Endothelial cell (in vitro differentiated cells): ENCODE results near the gene OAT. TPM values are rescaled to one million over a fixed set of nuclear protein-coding genes. Genes with fewer than 3 reads are reported as not detected.

Experiments
- DNase-seq: peaks from one replicate; pipeline ENCODE4 v3.0.0; 2021; ENCODE audit warnings: low spot score
- H3K27ac Mint-ChIP-seq: one replicate; pipeline ENCODE4 v1.8.0; 2021; ENCODE audit warnings: mixed read lengths, inconsistent platforms; ENCODE audit not compliant: unreplicated experiment
- H3K27me3 Mint-ChIP-seq: one replicate; pipeline ENCODE4 v1.8.0; 2021; ENCODE audit warnings: mild to moderate bottlenecking, moderate library complexity, mixed read lengths, inconsistent platforms; ENCODE audit not compliant: unreplicated experiment
- H3K36me3 Mint-ChIP-seq: one replicate; pipeline ENCODE4 v1.8.0; 2021; ENCODE audit warnings: mild to moderate bottlenecking, low read depth, mixed read lengths, inconsistent platforms; ENCODE audit not compliant: unreplicated experiment
- H3K4me1 Mint-ChIP-seq: one replicate; pipeline ENCODE4 v1.8.0; 2021; ENCODE audit warnings: mild to moderate bottlenecking, mixed read lengths, inconsistent platforms; ENCODE audit not compliant: unreplicated experiment
- H3K4me3 Mint-ChIP-seq: one replicate; pipeline ENCODE4 v1.8.0; 2021; ENCODE audit warnings: mild to moderate bottlenecking, mixed read lengths, inconsistent platforms; ENCODE audit not compliant: unreplicated experiment
- H3K9me3 Mint-ChIP-seq: one replicate; pipeline ENCODE4 v1.8.0; 2021; ENCODE audit warnings: mixed read lengths, inconsistent platforms; ENCODE audit not compliant: unreplicated experiment
- CTCF ChIP-seq: fragments of 200-600 bp; sonication (generic); IDR thresholded peaks from one replicate; pipeline ENCODE4 v1.5.0; 2021; ENCODE audit warnings: antibody characterized with exemption; ENCODE audit not compliant: unreplicated experiment
- total RNA-seq: library from RNA; stranded (reverse); fragmentation: NEBNext Ultra II Directional; extraction: Animal tissue kit (Norgen Biotek cat#: 25700); gene quantifications from one replicate; pipeline ENCODE4 v1.2.1, GENCODE V29; 2021; ENCODE audit not compliant: unreplicated experiment

OAT gene
- total RNA-seq, 1 donor from 2014 or later: 36.6 TPM

GRCh38 chr10:124364674-124365073 lies 54.0 kb downstream of the OAT start:
- DNase-seq: no peak
- no peaks in the 10 kb centered on the region for H3K36me3 Mint-ChIP-seq
- H3K27ac Mint-ChIP-seq: no peak overlapping the region
- TF ChIP-seq CTCF: no peak
- no peak overlapping the region for H3K4me3 Mint-ChIP-seq
- peaks cover 15% of the 10 kb centered on the region for H3K27me3 Mint-ChIP-seq
- H3K9me3 Mint-ChIP-seq: no peaks in the 10 kb centered on the region
- H3K4me1 Mint-ChIP-seq: peaks cover under 1% of the 10 kb centered on the region

GRCh38 chr10:124362568-124362967 lies 56.2 kb downstream of the OAT start:
- no peak for TF ChIP-seq CTCF
- Mint-ChIP-seq H3K4me1 (no peaks in the 10 kb centered on the region), H3K36me3 (no peaks in the 10 kb centered on the region), H3K9me3 (no peaks in the 10 kb centered on the region), H3K27ac (no peak overlapping the region), H3K27me3 (peaks cover 15% of the 10 kb centered on the region), H3K4me3 (no peak overlapping the region)
- no peak for DNase-seq

GRCh38 chr10:124359336-124359832 lies 59.3 kb downstream of the OAT start:
- no peak for TF ChIP-seq CTCF
- no peak overlapping the region for H3K4me3 Mint-ChIP-seq
- no peaks in the 10 kb centered on the region for H3K36me3 Mint-ChIP-seq
- no peaks in the 10 kb centered on the region for H3K9me3 Mint-ChIP-seq
- H3K27me3 Mint-ChIP-seq: peaks cover 4% of the 10 kb centered on the region
- H3K27ac Mint-ChIP-seq: no peak overlapping the region
- no peak for DNase-seq
- H3K4me1 Mint-ChIP-seq: no peaks in the 10 kb centered on the region

- H3K27ac Mint-ChIP-seq: no peak overlapping the region
- no peaks in the 10 kb centered on the region for H3K9me3 Mint-ChIP-seq
- no peak for DNase-seq
- no peaks in the 10 kb centered on the region for H3K4me1 Mint-ChIP-seq
- no peaks in the 10 kb centered on the region for H3K27me3 Mint-ChIP-seq
- H3K4me3 Mint-ChIP-seq: no peak overlapping the region
- no peak for TF ChIP-seq CTCF
- no peaks in the 10 kb centered on the region for H3K36me3 Mint-ChIP-seq
These were observed 61.2 kb downstream of the OAT start for GRCh38 chr10:124357561-124357885.

- Mint-ChIP-seq H3K4me3 (no peak overlapping the region), H3K27ac (no peak overlapping the region), H3K27me3 (no peaks in the 10 kb centered on the region), H3K9me3 (no peaks in the 10 kb centered on the region), H3K4me1 (no peaks in the 10 kb centered on the region), H3K36me3 (no peaks in the 10 kb centered on the region)
- DNase-seq: no peak
- no peak for TF ChIP-seq CTCF
These were observed 61.8 kb downstream of the OAT start for GRCh38 chr10:124356701-124357560.
